GM18907 (cell line): ENCODE measurements around the gene TRMT44.
"Not testable (repeated sequence)": the region's sequence is repeated elsewhere in the genome, so short reads cannot be mapped to it uniquely, and the experiment has no call there.

Experiments
- ATAC-seq: cut with Tn5 transposase; IDR thresholded peaks from one replicate; pipeline ENCODE4 v1.9.1; 2021; ENCODE audit warnings: mild to moderate bottlenecking, moderate library complexity; ENCODE audit not compliant: unreplicated experiment

Gene TRMT44

DNA sequence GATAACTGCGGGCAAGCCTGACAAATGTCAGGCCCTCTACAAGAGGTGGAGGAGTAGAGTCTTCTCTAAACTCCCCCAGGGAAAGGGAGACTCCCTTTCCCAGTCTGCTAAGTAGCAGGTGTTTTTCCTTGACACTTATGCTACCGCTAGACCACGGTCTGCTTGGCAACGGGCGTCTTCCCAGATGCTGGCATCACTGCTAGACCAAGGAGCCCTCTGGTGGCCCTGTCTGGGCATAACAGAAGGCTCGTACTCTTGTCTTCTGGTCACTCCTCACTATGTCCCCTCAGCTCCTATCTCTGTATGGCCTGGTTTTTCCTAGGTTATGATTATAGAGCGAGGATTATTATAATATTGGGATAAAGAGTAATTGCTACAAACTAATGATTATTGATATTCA is 33.7 kb upstream of the TRMT44 start:
- ATAC-seq: not testable (repeated sequence)

DNA sequence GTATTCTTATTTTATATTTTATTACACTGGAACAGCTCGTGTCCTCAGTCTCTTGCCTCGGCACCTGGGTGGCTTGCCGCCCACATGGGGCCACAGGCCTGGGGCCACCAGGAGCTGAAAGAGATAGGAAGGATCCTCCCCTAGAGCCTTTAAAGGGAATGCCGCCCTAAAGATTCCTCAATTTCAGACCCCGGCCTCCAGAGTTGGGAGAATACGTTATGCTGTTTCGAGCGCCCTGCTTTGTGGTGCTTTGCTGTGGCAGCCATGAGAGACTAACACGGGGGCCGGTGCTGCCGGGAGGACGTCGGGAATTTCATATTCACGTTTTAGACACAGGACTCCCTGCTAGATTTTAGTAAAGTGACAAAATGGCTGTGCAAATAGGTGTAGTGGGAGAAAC is 33.3 kb upstream of the TRMT44 start:
- no peak for ATAC-seq

DNA sequence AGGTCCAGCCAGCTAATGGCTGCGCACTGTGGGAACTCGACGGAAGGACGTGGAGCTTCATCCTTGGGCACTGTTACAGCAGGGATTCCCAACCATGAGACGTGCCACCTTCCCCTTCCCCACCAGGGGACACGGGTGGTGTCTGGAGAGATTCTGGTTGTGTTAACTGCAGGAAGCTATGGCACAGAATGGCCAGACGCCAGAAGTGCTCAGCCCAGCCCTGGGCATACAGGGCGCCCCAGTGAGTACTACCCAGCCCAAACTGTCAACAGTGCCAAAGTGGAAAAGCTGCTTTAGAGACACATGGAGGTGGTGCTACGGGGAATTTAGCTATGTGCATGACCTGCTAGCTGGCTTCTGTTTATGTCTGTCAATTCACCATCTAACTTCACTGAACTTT is 32.8 kb upstream of the TRMT44 start:
- no peak for ATAC-seq

DNA sequence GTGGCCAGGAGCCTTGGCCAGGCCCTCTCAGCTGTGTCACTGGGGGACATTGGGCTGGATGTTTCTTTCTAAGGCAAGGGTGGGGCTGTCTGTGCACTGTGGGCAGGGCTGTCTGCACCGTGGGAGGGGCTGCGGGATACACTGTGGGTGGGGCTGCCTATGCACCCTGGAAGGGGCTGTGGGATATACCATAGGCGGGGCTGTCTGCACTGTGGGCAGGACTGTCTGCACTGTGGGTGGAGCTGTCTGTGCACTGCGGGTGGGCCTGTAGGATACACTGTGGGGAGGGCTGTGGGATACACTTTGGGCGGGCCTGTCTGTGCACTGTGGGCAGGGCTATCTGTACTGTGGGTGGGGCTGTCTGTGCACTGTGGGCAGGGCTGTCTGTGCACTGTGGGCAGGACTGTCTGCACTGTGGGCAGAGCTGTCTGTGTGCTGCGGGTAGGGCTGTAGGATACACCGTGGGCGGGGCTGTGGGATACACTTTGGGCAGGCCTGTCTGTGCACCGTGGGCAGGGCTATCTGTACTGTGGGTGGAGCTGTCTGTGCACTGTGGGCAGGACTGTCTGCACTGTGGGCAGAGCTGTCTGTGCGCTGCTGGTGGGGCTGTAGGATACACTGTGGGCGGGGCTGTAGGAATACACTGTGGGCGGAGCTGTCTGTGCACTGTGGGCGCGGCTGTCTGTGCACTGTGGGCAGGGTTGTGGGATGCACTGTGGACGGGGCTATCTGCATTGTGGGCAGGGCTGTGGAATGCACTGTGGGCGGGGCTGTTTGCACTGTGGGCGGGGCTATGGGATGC is 31.1 kb upstream of the TRMT44 start:
- no peak for ATAC-seq

DNA sequence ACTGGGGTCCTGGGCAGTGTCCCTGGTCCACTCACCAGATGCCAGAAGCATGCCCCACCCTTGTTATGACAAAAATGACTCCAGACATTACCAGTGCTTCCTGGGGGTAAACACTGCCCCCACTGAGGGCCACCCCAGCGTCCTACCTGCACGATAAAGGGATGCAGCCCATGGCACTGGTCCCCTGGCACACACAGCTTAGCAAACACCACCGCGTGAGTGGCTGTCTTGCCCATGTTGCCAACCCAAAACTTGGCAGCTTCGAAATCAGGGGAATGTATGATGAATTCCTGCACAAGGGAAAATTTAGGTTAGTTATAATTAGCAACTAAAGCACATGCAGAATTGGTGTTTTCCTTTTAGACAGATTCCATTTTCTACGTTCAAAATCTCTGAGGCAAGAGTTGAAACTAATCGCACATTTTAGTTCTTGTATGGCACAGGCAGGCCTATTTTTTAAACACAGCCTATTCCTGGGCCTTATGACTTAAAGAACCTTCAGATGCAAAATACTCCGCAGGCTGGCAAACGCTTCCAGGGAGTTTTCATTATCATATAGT is 30.4 kb upstream of the TRMT44 start:
- ATAC-seq: no peak

DNA sequence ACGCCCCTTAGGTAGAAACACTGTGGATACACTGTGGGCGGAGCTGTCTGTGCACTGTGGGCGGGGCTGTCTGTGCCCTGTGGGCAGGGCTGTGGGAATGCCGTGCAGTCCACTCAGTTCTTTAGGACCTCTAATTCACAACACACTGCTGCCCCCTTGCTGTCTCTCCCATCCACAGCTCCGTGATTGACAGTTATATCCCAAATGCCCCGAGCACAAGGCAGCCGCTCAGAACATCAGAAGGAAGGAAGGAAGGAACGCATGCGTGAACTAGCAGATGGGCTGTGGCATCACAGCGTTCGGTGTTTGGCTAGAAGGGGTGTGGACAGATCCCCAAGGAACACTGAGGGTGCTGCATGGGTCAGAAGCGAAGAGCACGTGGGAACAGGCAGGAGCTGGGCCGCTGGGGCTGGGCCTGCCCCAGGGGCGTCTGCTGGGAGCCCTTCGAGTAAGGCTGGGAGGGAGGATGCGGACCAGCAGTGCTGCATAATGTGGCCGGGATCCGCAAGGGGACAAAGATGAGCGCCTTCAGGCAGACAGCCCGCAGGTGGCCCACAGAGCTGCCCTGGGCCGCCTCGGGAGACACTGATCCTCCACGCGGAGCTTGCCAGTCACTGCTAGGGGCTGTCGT is 29.8 kb upstream of the TRMT44 start:
- no peak for ATAC-seq

DNA sequence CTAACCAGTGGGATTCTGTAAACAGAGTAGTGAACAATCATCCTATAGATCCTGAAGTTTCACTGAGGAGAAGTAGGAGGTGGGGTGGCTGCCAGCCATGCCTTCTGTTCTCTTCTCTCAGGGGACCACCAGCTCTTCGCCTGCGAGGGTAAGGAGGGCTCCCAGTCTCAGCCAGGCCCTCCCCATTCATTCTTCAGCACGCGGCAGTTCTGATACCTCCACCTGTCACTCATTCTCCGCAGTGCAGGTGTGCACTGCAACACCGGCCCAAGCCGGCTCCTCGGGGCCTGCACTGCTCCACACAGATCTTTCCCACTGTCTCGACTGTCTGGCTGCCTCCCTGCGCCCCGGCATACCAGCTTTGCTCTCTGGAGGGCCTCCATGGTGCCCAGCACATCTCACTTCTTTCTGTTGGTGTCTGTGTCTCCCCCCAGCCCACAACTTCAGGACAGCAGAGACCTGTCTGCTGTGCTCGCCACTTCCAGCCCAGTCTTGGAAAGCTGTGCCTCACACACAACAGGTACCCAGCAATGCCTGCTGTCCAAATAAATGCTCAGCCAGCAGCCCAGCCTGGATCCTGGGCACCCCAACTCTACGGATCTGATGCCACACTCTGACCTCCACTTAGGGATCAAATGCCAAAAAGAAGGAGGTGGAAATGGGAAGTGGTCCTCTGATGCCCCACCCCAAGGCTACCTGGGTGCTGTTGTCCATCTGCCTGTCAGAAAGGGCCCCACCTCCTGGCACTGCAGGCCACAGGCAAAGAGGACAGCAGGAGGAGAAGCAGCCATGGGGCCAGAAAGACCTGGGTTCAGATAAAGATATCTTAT is 29.0 kb upstream of the TRMT44 start:
- ATAC-seq: no peak

DNA sequence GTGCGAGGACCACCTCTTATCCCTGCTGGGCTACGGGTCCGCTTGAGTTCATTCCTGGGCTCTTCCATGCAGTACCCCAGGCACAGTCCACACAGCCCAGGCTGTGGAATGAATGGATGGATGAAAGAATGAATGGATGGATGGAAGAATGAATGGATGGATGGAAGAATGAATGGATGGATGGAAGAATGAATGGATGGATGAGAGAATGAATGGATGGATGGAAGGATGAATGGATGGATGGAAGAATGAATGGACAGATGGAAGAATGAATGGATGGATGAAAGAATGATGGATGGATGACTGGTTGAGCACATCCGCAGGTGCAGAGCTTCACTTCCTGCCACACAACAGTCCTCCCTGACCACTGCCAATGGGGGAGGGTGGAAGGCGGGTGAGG is 28.3 kb upstream of the TRMT44 start:
- ATAC-seq: no peak

DNA sequence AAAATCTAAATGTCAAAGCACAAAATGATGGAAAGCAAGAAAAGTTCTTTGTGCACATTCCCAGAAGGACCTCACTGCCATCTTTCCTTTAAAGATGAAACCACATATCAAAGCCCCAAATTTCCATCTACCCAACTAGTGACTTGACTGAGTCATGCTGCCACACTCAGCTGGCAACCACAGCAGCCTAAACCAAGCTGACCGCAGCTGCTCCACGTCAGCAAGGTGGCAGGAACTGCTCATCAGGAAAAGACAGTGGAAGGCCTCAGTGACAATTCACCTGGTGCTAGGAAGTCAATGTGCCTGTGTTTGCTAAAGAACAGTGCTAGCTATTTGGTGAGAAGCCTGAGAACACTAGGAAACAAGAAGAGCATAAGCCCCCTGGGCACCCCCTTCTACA is 26.2 kb upstream of the TRMT44 start:
- no peak for ATAC-seq

DNA sequence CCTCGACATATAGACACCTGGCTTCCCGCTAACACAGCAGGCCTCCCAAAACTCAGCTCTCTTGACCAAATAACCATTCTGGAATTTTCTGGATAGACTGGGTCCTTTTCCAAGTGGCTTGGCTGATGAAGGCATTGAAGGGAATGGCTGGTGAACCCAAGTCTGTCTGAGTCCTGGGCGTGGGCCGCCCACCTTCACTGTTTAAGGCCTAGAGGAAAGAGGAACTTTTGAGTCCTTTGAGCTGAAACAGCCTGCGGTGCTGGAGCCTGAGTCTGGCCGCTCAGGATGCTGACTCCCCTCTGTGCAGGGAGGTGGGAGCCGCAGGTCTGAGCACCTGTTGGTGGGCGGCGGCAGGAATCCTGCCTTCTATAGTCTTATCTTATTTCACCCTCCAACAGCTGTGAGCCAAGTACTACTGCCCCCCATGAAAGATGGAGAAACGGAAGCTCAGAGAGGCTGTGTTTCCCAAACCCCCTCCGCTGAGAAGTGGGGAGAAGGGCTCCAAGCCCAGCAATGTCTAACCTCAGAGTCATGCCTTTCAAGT is 23.4 kb upstream of the TRMT44 start:
- no peak for ATAC-seq

DNA sequence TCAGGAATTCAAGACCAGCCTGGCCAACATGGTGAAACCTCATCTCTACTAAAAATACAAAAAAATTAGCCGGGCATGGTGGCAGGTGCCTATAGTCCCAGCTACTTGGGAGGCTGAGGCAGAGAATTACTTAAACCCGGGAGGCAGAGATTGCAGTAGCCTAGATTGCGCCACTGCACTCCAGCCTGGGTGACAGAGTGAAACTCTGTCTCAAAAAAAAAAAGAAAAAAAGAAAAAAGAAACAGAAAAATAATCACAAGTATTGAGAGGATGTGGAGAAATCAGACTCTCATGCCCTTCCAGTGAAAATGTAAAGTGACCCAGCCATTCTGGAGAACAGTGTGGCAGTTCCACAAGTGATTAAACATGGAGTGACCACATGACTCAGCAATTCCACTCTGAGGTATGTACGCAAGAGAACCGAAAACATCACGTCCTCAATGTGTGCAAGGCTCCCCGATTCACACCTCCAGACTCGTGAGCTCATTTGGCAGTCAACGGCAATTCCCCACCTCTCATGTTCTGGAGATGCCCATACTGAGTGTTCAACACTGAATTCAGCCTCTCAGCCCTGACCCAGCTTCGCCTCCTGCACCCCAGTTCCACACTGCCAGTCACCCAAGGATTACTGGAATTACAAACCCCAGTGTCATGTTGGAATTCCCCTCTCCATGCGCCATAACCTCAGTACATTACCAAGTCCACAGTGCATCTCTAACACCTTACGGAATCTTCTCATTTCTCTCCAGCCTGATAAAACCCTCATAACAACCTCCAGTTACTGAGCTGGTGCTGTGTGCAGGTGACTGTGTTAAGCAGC is 21.1 kb upstream of the TRMT44 start:
- ATAC-seq: no peak

DNA sequence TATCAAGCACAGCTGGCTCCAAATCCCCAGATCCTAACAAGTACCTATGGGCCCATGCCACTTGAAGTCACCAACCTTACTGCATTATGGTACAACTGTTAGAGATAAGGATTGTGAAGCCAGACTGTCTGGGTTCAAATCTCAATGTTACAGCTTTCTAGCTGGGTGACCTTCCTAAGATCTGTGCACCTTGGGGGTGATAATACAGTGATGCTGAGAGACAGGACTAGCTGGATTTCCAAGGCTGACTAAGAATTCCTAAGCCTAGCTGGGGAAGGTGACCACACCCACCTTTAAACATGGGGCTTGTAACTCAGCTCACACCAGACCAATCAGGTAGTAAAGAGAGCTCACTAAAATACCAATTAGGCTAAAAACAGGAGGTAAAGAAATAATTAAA is 20.4 kb upstream of the TRMT44 start:
- not testable (repeated sequence) for ATAC-seq

DNA sequence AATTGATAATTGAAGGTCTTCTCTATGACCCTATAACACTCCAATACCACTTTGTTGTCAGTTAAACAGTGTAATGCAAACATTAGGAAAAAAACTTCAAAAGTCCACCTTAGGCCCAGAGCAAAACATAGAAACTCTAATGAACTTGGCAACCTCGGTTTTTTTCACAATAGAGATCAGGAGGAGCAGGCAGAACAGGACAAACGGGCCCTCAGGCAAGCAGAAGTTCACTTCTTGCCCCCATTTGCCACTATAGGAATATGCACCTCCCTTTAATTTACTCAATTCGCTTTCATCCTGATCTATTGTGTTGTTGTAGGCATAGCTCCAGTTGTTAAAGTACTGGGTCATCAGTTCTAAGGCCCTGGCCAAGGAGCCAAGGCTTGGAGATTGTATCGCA is 18.2 kb upstream of the TRMT44 start:
- no peak for ATAC-seq

DNA sequence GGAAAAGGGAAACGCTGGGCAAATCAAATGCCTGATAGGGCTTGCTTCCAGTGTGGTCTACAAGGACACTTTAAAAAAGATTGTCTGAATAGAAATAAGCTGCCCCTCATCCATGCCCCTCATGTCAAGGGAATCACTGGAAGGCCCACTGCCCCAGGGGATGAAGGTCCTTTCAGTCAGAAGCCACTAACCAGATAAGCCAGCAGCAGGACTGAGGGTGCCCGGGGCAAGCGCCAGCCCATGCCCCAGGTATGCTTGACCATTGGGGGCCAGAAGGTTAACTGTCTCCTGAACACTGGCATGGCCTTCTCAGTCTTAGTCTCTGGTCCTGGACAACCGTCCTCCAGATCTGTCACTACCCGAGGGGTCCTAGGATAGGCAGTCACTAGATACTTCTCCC is 17.8 kb upstream of the TRMT44 start:
- no peak for ATAC-seq

DNA sequence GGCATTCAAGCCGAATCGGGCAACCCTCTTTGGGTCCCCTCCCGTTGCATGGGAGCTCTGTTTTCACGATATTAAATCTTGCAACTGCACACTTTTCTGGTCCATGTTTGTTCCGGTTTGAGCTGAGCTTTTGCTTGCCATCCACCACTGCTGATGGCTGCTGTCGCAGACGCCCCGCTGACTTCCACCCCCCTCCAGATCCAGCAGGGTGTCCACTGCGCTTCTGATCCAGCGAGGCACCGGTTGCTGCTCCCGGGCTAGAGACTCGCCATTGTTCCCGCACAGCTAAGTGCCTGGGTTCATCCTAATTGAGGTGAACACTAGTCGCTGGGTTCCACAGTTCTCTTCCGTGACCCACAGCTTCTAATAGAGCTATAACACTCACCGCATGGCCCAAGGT is 13.3 kb upstream of the TRMT44 start:
- no peak for ATAC-seq

DNA sequence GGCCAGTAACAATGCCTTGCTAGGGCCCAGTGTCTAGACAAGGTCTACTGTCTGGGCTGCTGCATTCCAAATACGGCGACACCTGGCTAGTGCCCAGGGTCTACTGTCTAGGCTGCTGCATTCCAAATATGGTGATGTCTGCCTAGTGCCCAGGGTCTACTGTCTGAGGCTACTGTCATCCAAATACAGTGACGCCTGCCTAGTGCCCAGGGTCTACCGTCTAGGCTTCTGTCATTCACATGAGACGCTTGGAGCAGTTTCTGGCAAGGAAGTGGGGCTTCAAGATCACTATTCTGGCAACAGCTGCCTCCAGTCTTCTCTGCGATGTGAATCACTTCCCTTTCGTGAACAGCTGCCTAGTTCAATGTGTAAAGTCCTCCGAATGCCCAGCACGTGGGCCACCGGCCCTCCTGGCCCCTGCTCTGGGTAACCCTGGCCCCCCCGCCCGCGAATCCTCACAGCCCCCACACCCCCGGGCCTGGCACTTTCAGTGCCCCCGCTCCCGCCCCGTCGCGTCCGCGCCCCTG is 12.8 kb upstream of the TRMT44 start:
- peak; percentile 63 for ATAC-seq

DNA sequence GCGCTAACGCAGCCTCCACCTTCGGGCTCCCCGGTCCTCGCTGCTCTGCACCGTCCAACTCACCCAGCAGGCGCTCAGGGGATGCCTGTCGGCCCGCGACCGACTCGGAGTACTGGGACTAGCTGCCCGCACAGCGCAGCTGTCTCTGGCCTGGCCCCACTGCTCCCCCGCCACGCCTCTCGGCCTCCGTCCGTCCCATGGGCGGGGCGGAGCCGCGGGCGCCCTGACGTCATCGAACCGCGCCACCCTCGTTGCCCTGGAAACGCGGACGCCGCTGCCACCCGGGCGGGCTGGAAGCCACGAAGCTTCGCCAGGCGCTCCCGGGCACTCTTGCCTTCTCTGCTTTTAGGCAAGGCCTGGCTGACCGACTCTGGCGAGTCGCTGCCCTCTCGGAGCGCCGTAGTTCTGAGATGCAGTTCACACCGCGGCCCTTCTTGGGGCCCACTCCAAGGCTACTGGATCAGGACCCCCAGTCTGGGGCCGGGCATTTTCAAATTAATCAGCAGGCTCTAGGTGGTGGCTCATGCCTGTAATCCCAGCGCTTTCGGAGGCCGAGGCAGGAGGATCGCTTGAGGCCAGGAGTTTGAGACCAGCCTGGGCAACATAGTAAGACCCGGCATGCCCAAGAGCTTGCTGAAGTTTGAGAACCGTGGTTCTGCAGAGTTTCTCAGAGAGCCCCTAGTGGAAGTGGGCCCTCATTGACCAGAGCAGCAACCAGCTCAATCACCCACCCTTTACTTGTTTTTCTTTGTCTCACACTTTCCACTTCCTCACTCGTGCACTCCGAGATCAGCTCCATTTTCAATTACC is 12.1 kb upstream of the TRMT44 start:
- ATAC-seq: peak; percentile 94

DNA sequence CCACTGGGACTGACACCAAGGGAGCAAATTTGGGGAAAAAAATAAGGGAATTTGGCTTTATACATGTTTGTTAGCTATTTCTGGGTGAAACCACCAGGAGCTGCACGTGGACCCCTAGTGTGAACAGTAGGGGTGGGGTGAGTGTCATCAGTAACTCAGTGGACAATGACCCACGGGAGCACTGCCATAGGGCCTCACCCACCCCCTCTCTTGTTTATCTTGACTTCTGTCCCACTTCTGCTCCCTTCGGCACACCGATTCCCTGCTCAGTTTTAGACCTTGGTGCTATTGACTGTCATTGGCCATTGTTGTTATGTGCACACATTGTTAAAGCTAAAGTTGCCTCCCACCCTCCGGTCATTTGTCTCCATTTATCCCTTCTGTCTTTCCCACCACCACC is 9.0 kb upstream of the TRMT44 start:
- no peak for ATAC-seq

DNA sequence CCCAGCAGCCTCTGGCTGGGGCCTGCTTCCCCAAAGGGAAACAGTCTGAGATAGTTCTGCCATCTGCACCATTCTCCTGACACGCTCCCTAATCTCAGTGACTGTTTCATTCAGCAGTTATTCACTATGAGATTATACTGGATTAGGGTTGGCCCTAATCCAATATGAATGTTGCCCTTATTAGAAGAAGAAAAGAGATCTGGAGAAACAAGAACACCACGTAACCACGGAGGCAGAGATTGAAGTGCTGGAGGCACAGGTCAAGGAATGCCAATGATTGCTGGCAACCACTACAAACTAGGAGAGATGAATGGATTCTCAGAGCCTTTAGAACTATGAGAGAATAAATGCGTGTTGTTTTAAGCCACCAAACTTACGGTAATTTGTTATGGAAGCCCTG is 7.4 kb upstream of the TRMT44 start:
- ATAC-seq: no peak
